Naive thymus-derived CD4-positive, alpha-beta T cell (primary cell): ENCODE measurements around the gene GHDC. TPM values are rescaled to one million over a fixed set of nuclear protein-coding genes. Genes with fewer than 3 reads are reported as not detected.

Experiments
- ATAC-seq: fragments of 150-1000 bp; cut with Tn5 transposase; 2 replicates; pipeline ENCODE4 v1.10.0; 2021; ENCODE audit warnings: mild to moderate bottlenecking, moderate library complexity
- CTCF ChIA-PET: fragments of 350-600 bp; sonication (Branson Sonifier 250); formaldehyde crosslinking; loops from one replicate; lab custom pipeline; 2021; ENCODE audit warnings: antibody characterized with exemption; lab: Charles Lee
- POLR2A ChIA-PET: fragments of 350-600 bp; sonication (Branson Sonifier 250); formaldehyde crosslinking; loops from one replicate; lab custom pipeline; 2021; ENCODE audit warnings: antibody characterized with exemption, inconsistent platforms; lab: Charles Lee
- DNase-seq, 9 donors: peaks; one replicate each; pipeline versions ENCODE4 v3.0.0 to v3.0.0-alpha.2; 2020 to 2022; ENCODE audit warnings: mixed read lengths in 1 of 9
- H3K27ac ChIP-seq: one replicate; pipeline ENCODE4 v1.7.0; 2013; ENCODE audit warnings: mild to moderate bottlenecking, low read depth, low read length, moderate library complexity
- H3K27me3 ChIP-seq, 2 donors: one replicate each; pipeline ENCODE4 v1.7.0; 2013; ENCODE audit warnings: low read length in 2 of 2, mild to moderate bottlenecking in 2 of 2, moderate library complexity in 2 of 2; ENCODE audit not compliant: control insufficient read depth in 2 of 2, insufficient read depth in 2 of 2
- H3K36me3 ChIP-seq, 3 experiments: 1 replicate in 2 of 3; 2 replicates in 1 of 3; pipeline ENCODE4 v1.7.0; 2013; ENCODE audit warnings: low read length in 3 of 3, mild to moderate bottlenecking in 3 of 3, moderate library complexity in 1 of 3; ENCODE audit not compliant: insufficient read depth in 3 of 3, control insufficient read depth in 2 of 3
- H3K4me1 ChIP-seq, 2 donors: one replicate each; pipeline ENCODE4 v1.7.0; 2013; ENCODE audit warnings: low read length in 2 of 2, mild to moderate bottlenecking in 2 of 2, moderate library complexity in 1 of 2; ENCODE audit not compliant: control insufficient read depth in 2 of 2, insufficient read depth in 2 of 2
- H3K4me3 ChIP-seq: 2 replicates; pipeline ENCODE4 v1.7.0; 2013; ENCODE audit warnings: mild to moderate bottlenecking, low read length
- H3K9me3 ChIP-seq, 3 experiments: 1 replicate in 2 of 3; 2 replicates in 1 of 3; pipeline ENCODE4 v1.7.0; 2013; ENCODE audit warnings: low read length in 3 of 3; ENCODE audit not compliant: control insufficient read depth in 2 of 3
- H3K27ac Mint-ChIP-seq, 9 donors: one replicate each; pipeline ENCODE4 v1.8.0; 2020 to 2022; ENCODE audit warnings: mixed read lengths in 9 of 9, mild to moderate bottlenecking in 8 of 9, moderate library complexity in 5 of 9, inconsistent platforms in 2 of 9
- H3K27me3 Mint-ChIP-seq, 5 donors: one replicate each; pipeline ENCODE4 v1.8.0; 2021 to 2022; ENCODE audit warnings: mixed read lengths in 5 of 5, mild to moderate bottlenecking in 1 of 5
- H3K36me3 Mint-ChIP-seq, 5 donors: one replicate each; pipeline ENCODE4 v1.8.0; 2020 to 2022; ENCODE audit warnings: mixed read lengths in 5 of 5, mild to moderate bottlenecking in 3 of 5, inconsistent platforms in 1 of 5
- H3K4me1 Mint-ChIP-seq, 7 donors: one replicate each; pipeline ENCODE4 v1.8.0; 2020 to 2022; ENCODE audit warnings: mixed read lengths in 7 of 7, mild to moderate bottlenecking in 3 of 7, inconsistent platforms in 1 of 7
- H3K4me3 Mint-ChIP-seq, 10 donors: one replicate each; pipeline ENCODE4 v1.8.0; 2020 to 2022; ENCODE audit warnings: mild to moderate bottlenecking in 10 of 10, mixed read lengths in 10 of 10, moderate library complexity in 6 of 10, inconsistent platforms in 2 of 10
- H3K9me3 Mint-ChIP-seq, 11 donors: one replicate each; pipeline ENCODE4 v1.8.0; 2020 to 2022; ENCODE audit warnings: mixed read lengths in 11 of 11, mild to moderate bottlenecking in 4 of 11, inconsistent platforms in 1 of 11, moderate library complexity in 1 of 11
- intact Hi-C, 2 donors: fragments of 100-400 bp; cut with micrococcal nuclease; formaldehyde crosslinking; loops; one replicate each; pipeline ENCODE4 v1.15.1; 2023
- polyA plus RNA-seq, 2 donors: library from polyadenylated mRNA; unstranded; fragments of 300-500 nt; fragmentation: Illumina TruSeq; gene quantifications; one replicate each; pipeline ENCODE4 v1.2.3, GENCODE V29; 2021
- total RNA-seq, 6 experiments: library from RNA in 5 of 6; stranded (reverse) in 5 of 6; gene quantifications; 1 replicate in 5 of 6; 2 replicates in 1 of 6; pipeline ENCODE4 v1.2.3 and lab custom pipeline; 2021 to 2026

Gene GHDC
- total and polyA plus RNA-seq, 7 experiments from 2014 or later, result 15.2 to 29.8 (median 18.0) TPM

DNA sequence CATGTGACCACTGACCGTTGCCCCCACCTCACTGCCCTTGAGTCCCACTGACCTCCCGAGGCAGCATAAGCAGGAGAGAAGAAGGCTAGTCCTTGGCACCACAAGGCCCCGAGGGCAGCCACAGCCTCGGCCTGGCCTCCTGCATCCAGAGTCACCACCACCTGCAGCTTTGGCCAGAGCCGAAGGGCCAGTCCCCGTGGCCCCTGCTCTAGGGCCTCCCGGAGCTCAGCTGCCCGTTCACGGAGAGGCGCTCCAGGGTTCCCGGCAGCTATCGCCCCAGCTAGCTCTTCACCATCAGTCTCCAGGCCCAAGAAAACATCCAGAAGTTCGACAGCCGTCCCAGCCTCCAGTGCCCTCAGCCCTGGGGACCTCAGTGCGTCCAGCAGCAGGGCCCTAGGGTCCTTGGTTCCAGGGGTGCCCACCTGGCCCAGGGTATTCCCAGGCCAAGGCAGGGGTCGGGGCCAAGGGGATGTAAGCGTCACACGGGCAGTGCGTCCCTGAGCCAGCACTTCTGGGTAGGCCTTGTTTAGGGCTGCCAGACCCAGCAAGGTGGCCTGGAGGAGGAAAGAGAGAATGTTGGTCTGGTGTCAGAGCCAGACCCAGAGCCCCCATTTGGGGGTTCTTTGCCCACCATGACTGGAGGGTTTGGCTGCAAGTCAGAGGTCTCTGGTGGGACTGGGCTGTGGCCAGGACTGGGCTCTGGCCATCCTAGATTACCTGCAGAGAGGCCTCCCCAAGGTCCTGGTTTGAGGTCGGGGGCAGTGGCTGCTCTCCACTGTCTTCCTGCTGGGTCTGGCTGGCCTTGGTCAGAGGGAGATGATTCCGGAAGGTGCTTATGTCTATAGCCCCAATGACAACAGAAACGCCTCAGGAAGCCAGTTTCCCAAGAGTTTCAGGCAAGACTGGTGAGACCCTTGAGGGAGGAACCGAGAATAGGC lies 1.8 kb downstream of the GHDC start:
- ATAC-seq, result no peak
- H3K4me1 ChIP-seq, result peaks cover 4 to 19% of the 10 kb centered on the region in 2 donors
- intact Hi-C loops, result loop anchor here (5.0 to 10.0 kb wide), 4 partner anchors 55 to 830 kb away; partner anchors contain the start of genes NAGLU (in 1 of the 2) and VAT1 (in 1 of the 2)

DNA sequence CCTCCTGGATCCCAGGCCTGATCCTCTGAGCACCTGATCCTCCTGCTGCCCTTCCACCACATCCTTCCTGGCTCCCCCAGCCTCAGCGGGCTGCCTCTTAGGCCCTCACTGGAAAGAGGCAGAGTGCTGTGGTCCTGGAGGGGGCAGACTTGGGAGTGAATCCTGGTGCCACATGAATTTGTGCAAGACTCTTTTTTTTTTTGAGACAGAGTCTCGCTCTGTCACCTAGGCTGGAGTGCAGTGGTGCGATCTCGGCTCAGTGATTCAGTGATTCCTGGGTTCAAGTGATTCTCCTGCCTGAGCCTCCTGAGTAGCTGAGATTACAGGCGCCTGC lies 3.1 kb downstream of the GHDC start:
- peaks cover 18 to 29% (median 23%) of the 10 kb centered on the region in 7 donors for H3K4me1 Mint-ChIP-seq
- H3K27ac ChIP-seq, result no peak overlapping the region
- no peak overlapping the region for H3K4me3 Mint-ChIP-seq
- H3K4me3 ChIP-seq, result no peak overlapping the region
- DNase-seq (no peak), ATAC-seq (no peak)
- peaks cover 0 to 3% (median 0%) of the 10 kb centered on the region in 3 experiments for H3K36me3 ChIP-seq
- H3K27ac Mint-ChIP-seq, result no peak overlapping the region
- H3K36me3 Mint-ChIP-seq, result peaks cover 0 to 2% (median 0%) of the 10 kb centered on the region in 5 donors
- CTCF ChIA-PET, result no interaction called here
- POLR2A ChIA-PET, result interaction anchor here (0.5 kb wide), 1 partner anchor 31 kb away, joined by 3 read pairs; no protein-coding TSS in a partner anchor
- H3K9me3 ChIP-seq, result no peaks in the 10 kb centered on the region
- H3K9me3 Mint-ChIP-seq, result peaks cover 0 to 1% (median 0%) of the 10 kb centered on the region in 11 donors
- no peaks in the 10 kb centered on the region for H3K27me3 Mint-ChIP-seq
- peaks cover 4 to 19% of the 10 kb centered on the region in 2 donors for H3K4me1 ChIP-seq
- no peaks in the 10 kb centered on the region for H3K27me3 ChIP-seq
- intact Hi-C loops, result loop anchor here (5.0 to 10.0 kb wide), 4 partner anchors 56 to 831 kb away; partner anchors contain the start of genes NAGLU (in 1 of the 2) and VAT1 (in 1 of the 2)

More for the DNA sequence above, 1.8 kb downstream of the GHDC start:
- no peaks in the 10 kb centered on the region for H3K27me3 ChIP-seq
- peaks cover 18 to 33% (median 23%) of the 10 kb centered on the region in 7 donors for H3K4me1 Mint-ChIP-seq
- DNase-seq, result no peak
- ChIA-PET POLR2A (interaction anchor here (0.6 to 0.7 kb wide), 2 partner anchors 72 to 113 kb away, joined by 3 read pairs; no protein-coding TSS in a partner anchor), CTCF (no interaction called here)
- no peak overlapping the region for H3K4me3 ChIP-seq
- peak overlapping the region in 3 of 9 donors; percentile 36 to 73 (median 38) for H3K27ac Mint-ChIP-seq
- H3K27me3 Mint-ChIP-seq, result no peaks in the 10 kb centered on the region
- H3K9me3 Mint-ChIP-seq, result peaks cover 0 to 1% (median 0%) of the 10 kb centered on the region in 11 donors
- peaks cover 0 to 3% (median 0%) of the 10 kb centered on the region in 5 donors for H3K36me3 Mint-ChIP-seq
- H3K4me3 Mint-ChIP-seq, result peak overlapping the region; percentile 36 to 99 (median 95)
- H3K36me3 ChIP-seq, result peaks cover 0 to 3% (median 0%) of the 10 kb centered on the region in 3 experiments
- H3K27ac ChIP-seq, result no peak overlapping the region
- no peaks in the 10 kb centered on the region for H3K9me3 ChIP-seq

DNA sequence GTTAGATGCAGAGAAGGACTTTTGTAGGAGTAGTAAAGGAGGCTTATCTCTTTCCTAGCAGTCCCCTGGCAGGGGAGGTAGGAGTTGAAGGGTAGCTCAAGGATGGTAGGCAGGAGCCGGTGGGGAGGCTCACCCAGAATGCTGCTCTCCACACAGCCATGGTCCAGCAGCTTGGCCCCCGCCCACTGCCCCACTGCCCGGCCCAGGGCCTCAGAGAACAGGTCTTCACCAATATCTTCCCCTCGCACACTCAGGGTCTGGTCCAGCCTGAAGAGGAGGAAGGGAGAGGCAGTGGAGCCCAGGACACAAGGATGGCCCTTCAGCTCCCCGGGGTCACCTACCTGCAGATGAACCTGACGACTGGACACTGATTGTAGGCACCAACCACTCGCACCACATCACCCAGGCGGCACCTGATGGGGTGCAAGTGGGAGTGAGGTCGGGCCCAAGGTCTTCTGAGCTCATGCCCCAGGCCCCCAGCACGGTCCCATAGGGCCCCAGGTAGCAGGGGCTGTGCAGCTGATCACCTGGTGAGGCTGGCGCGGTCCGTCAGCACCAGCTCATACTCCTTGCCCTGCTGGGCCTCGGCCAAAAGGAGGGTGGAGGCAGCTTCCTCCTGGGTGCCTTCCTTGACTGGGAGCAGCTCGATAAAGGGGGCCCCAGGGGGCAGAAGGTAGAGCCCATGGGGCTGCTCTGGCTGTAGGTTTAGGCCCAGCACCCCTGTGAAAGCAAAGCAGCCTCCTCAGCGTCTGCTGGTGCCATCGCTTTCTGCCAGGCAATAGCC lies 3.6 kb downstream of the GHDC start:
- Mint-ChIP-seq H3K36me3 (peaks cover 0 to 2% (median 0%) of the 10 kb centered on the region in 5 donors), H3K9me3 (peaks cover 0 to 1% (median 0%) of the 10 kb centered on the region in 11 donors), H3K27me3 (no peaks in the 10 kb centered on the region), H3K4me1 (peaks cover 17 to 29% (median 23%) of the 10 kb centered on the region in 7 donors), H3K27ac (peak overlapping the region in 3 of 9 donors; percentile 25 to 65 (median 53)), H3K4me3 (no peak overlapping the region)
- Histone ChIP-seq H3K27ac (no peak overlapping the region), H3K4me1 (peaks cover 4 to 19% of the 10 kb centered on the region in 2 donors), H3K9me3 (no peaks in the 10 kb centered on the region), H3K4me3 (no peak overlapping the region), H3K27me3 (no peaks in the 10 kb centered on the region), H3K36me3 (peaks cover 0 to 3% (median 0%) of the 10 kb centered on the region in 3 experiments)
- DNase-seq, result no peak
- ChIA-PET POLR2A (interaction anchor here (0.5 kb wide), 1 partner anchor 31 kb away, joined by 3 read pairs; no protein-coding TSS in a partner anchor), CTCF (no interaction called here)
- intact Hi-C loops, result loop anchor here (5.0 to 10.0 kb wide), 4 partner anchors 57 to 832 kb away; partner anchors contain the start of genes NAGLU (in 1 of the 2) and VAT1 (in 1 of the 2)
- no peak for ATAC-seq

DNA sequence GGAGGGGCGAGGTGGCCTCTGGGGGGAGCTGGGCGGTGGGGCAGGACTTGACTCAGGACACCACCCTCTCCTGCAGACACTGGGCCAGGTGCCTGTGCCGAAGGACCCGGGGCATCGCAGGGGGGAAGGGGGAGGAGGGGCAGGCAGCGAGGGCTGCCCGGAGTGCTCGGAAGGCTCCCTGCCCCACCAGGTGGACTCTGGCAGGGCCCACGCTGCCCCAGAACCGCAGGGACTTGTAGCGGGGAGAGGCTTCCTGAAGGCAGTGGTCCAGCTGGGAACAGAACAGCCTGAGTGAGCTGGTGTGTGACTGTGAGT lies 4.7 kb downstream of the GHDC start:
- POLR2A ChIA-PET, result no interaction called here
- peaks cover 6 to 23% of the 10 kb centered on the region in 2 donors for H3K4me1 ChIP-seq
- H3K36me3 Mint-ChIP-seq, result peaks cover 0 to 2% (median 0%) of the 10 kb centered on the region in 5 donors
- peaks cover 0 to 1% (median 0%) of the 10 kb centered on the region in 11 donors for H3K9me3 Mint-ChIP-seq
- no peaks in the 10 kb centered on the region for H3K27me3 ChIP-seq
- H3K4me1 Mint-ChIP-seq, result peaks cover 24 to 36% (median 31%) of the 10 kb centered on the region in 7 donors
- H3K27ac Mint-ChIP-seq, result no peak overlapping the region
- no peak overlapping the region for H3K27ac ChIP-seq
- H3K4me3 ChIP-seq, result no peak overlapping the region
- CTCF ChIA-PET, result no interaction called here
- DNase-seq, result no peak
- H3K27me3 Mint-ChIP-seq, result no peaks in the 10 kb centered on the region
- no peak overlapping the region for H3K4me3 Mint-ChIP-seq
- H3K9me3 ChIP-seq, result no peaks in the 10 kb centered on the region
- H3K36me3 ChIP-seq, result peaks cover 0 to 3% (median 0%) of the 10 kb centered on the region in 3 experiments
- intact Hi-C loops, result no loop called here
- no peak for ATAC-seq

DNA sequence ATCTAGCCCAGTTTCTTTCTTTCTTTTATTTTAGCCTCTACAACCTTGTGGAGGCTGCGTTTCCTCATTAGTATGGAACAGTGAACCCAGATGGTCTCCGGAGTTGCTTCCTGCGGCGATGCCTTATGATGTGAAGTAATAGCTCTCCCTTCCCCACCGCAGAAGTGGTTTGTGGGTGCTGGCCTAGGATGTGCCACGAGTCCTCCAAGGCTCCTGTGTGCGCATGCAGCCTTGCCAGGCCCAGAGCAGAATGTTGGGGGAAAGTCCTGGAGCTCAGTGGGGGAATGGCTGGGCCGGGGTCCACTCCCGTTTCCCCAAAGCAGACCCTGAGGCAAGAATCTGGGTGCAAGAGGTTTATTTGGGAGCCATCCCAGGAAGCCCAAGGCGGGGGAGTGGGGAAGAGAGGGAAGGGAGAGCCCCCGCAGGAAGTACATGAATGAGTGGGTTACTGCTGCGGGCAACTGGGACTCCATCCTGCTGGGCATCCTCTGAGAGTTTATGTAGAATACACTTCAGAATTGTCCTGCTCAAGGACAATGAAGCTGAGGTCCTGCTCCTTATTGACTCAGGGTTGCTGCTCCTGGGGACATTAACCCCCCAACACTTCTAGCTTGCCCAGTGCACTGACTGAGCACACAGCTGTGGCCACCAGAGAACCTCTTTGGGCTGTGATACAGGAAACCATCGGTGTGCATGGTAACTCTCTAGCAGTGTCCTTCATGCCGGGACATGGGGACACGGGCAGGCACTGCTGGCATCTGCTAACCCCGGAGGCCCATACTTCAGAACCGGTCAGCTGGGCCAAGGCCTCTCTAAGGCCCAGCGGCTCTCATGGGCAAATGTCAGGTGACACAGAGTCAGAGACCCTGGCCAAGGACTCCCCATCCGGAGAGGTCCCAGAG lies 5.3 kb downstream of the GHDC start:
- H3K4me3 ChIP-seq, result no peak overlapping the region
- Mint-ChIP-seq H3K4me3 (no peak overlapping the region), H3K27ac (no peak overlapping the region), H3K27me3 (no peaks in the 10 kb centered on the region), H3K36me3 (no peaks in the 10 kb centered on the region), H3K4me1 (peaks cover 20 to 34% (median 27%) of the 10 kb centered on the region in 7 donors), H3K9me3 (no peaks in the 10 kb centered on the region)
- no peak for ATAC-seq
- H3K36me3 ChIP-seq, result peaks cover 0 to under 1% (median 0%) of the 10 kb centered on the region in 3 experiments
- no peak overlapping the region for H3K27ac ChIP-seq
- no peaks in the 10 kb centered on the region for H3K9me3 ChIP-seq
- H3K27me3 ChIP-seq, result no peaks in the 10 kb centered on the region
- peaks cover 10 to 23% of the 10 kb centered on the region in 2 donors for H3K4me1 ChIP-seq
- no peak for DNase-seq
- ChIA-PET POLR2A (no interaction called here), CTCF (no interaction called here)
- intact Hi-C loops, result no loop called here
